IPS-15b (cell line): ENCODE results near the gene ATF2.
A peak's percentile ranks its signal among the peaks of the same experiment; 100 is the strongest.

Experiments
- H3K27me3 ChIP-seq: one replicate; pipeline ENCODE4 v1.6.1; 2013; ENCODE audit warnings: low read length; ENCODE audit not compliant: control insufficient read depth, insufficient read depth
- H3K36me3 ChIP-seq: one replicate; pipeline ENCODE4 v1.6.1; 2013; ENCODE audit warnings: low read length; ENCODE audit not compliant: control insufficient read depth, insufficient read depth
- H3K4me1 ChIP-seq: one replicate; pipeline ENCODE4 v1.6.1; 2013; ENCODE audit warnings: mild to moderate bottlenecking, low read length; ENCODE audit not compliant: control insufficient read depth, insufficient read depth
- H3K4me3 ChIP-seq: one replicate; pipeline ENCODE4 v1.5.1; 2013; ENCODE audit warnings: low read depth, low read length
- H3K9ac ChIP-seq: one replicate; pipeline ENCODE4 v1.6.1; 2013; ENCODE audit warnings: low read depth, mild to moderate bottlenecking, low read length
- H3K9me3 ChIP-seq: one replicate; pipeline ENCODE4 v1.6.1; 2013; ENCODE audit warnings: mild to moderate bottlenecking, low read length; ENCODE audit not compliant: control insufficient read depth, insufficient read depth

The ATF2 gene

GRCh38 chr2:175066411-175066810 lies 101.6 kb downstream of the ATF2 start:
- peaks cover 3% of the 10 kb centered on the region for H3K36me3 ChIP-seq

GRCh38 chr2:175064797-175065196 lies 103.2 kb downstream of the ATF2 start:
- Histone ChIP-seq H3K4me1 (no peaks in the 10 kb centered on the region), H3K4me3 (no peak overlapping the region), H3K9ac (no peak overlapping the region), H3K36me3 (peaks cover 3% of the 10 kb centered on the region), H3K9me3 (no peaks in the 10 kb centered on the region), H3K27me3 (no peaks in the 10 kb centered on the region)

More at GRCh38 chr2:175066411-175066810, 101.6 kb downstream of the ATF2 start:
- H3K27me3 ChIP-seq: no peaks in the 10 kb centered on the region
- H3K4me1 ChIP-seq: no peaks in the 10 kb centered on the region
- H3K4me3 ChIP-seq: no peak overlapping the region
- H3K9ac ChIP-seq: no peak overlapping the region
- H3K9me3 ChIP-seq: no peaks in the 10 kb centered on the region

GRCh38 chr2:175063741-175064140 lies 104.3 kb downstream of the ATF2 start:
- no peaks in the 10 kb centered on the region for H3K4me1 ChIP-seq
- no peaks in the 10 kb centered on the region for H3K9me3 ChIP-seq
- no peaks in the 10 kb centered on the region for H3K27me3 ChIP-seq
- peaks cover 3% of the 10 kb centered on the region for H3K36me3 ChIP-seq
- no peak overlapping the region for H3K4me3 ChIP-seq
- H3K9ac ChIP-seq: no peak overlapping the region

DNA sequence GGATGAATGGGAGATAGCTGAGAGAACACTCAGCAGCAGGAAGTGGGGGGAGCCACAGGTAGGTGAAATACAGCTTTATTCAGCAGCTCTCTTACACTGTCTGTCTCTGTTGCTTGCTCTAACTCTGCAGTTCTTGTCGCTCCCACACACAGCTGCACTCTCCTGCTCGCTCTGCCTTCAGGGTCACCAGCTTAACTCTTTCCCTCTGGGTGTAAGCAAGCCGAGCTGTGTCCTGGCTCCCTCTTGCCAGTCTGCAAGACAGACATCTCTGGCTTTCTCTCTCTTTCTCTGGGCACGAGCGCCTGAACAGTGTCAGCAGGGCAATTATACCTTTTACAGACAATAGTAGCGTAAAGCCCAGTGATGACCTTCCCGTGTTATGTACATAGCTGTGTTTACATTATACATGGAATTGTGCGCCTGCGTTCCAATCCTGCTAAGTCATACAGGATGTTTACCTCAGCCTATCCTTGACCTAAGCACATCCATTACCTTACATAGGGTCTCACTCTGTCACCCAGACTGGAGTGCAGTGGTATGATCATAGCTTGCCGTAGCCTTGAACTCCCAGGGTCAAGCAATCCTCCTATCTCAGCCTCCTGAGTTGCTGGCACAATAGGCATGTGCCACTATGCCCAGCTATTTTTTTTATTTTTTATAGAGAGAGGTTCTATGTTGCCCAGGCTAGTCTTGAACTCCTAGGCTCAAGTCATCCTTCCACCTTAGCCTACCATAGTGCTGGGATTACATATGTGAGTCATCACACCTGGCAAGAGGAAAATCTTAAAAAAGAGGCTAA lies 105.0 kb downstream of the ATF2 start:
- no peaks in the 10 kb centered on the region for H3K4me1 ChIP-seq
- H3K4me3 ChIP-seq: no peak overlapping the region
- H3K36me3 ChIP-seq: peaks cover 3% of the 10 kb centered on the region
- H3K27me3 ChIP-seq: no peaks in the 10 kb centered on the region
- H3K9me3 ChIP-seq: no peaks in the 10 kb centered on the region
- H3K9ac ChIP-seq: no peak overlapping the region

- H3K4me1 ChIP-seq: peaks cover 9% of the 10 kb centered on the region
- H3K9me3 ChIP-seq: no peaks in the 10 kb centered on the region
- H3K4me3 ChIP-seq: peak overlapping the region; percentile 7
- H3K36me3 ChIP-seq: no peaks in the 10 kb centered on the region
- H3K27me3 ChIP-seq: no peaks in the 10 kb centered on the region
- H3K9ac ChIP-seq: no peak overlapping the region
Measured at GRCh38 chr2:175057078-175057685, 110.8 kb downstream of the ATF2 start.

GRCh38 chr2:175055993-175056392 lies 112.0 kb downstream of the ATF2 start:
- no peaks in the 10 kb centered on the region for H3K36me3 ChIP-seq
- no peaks in the 10 kb centered on the region for H3K27me3 ChIP-seq
- no peak overlapping the region for H3K9ac ChIP-seq
- no peaks in the 10 kb centered on the region for H3K9me3 ChIP-seq
- peaks cover 9% of the 10 kb centered on the region for H3K4me1 ChIP-seq
- no peak overlapping the region for H3K4me3 ChIP-seq

DNA sequence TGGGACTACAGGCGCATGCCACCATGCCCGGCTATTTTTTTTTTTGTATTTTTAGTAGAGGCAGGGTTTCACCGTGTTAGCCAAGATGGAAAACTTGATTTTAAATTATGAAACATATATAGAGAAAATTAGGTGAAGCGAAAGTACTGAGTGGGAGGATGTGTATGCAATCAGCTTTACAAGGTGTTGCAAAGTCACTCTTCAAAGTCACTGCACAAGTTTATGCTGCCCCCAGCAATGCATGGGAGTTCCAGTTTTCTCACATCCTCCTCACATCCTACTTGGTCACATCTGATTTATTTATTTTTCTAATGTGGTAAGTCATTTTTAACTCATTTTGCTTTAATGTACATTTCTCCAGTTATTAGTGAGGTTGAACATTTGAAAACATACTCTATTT lies 113.7 kb downstream of the ATF2 start:
- Histone ChIP-seq H3K4me1 (peaks cover 9% of the 10 kb centered on the region), H3K9ac (no peak overlapping the region), H3K9me3 (no peaks in the 10 kb centered on the region), H3K4me3 (no peak overlapping the region), H3K36me3 (no peaks in the 10 kb centered on the region), H3K27me3 (no peaks in the 10 kb centered on the region)

- Histone ChIP-seq H3K9me3 (no peaks in the 10 kb centered on the region), H3K4me1 (no peaks in the 10 kb centered on the region), H3K9ac (no peak overlapping the region), H3K36me3 (no peaks in the 10 kb centered on the region), H3K4me3 (no peak overlapping the region), H3K27me3 (no peaks in the 10 kb centered on the region)
Measured at GRCh38 chr2:175049661-175050060, 118.3 kb downstream of the ATF2 start.

GRCh38 chr2:175048275-175048674 lies 119.7 kb downstream of the ATF2 start:
- no peaks in the 10 kb centered on the region for H3K27me3 ChIP-seq
- H3K36me3 ChIP-seq: no peaks in the 10 kb centered on the region
- H3K9ac ChIP-seq: no peak overlapping the region
- H3K4me1 ChIP-seq: no peaks in the 10 kb centered on the region
- no peak overlapping the region for H3K4me3 ChIP-seq
- H3K9me3 ChIP-seq: no peaks in the 10 kb centered on the region

- Histone ChIP-seq H3K27me3 (no peaks in the 10 kb centered on the region), H3K9me3 (no peaks in the 10 kb centered on the region), H3K4me3 (no peak overlapping the region), H3K4me1 (no peaks in the 10 kb centered on the region), H3K9ac (no peak overlapping the region), H3K36me3 (no peaks in the 10 kb centered on the region)
Measured at GRCh38 chr2:175039490-175039889, 128.5 kb downstream of the ATF2 start.

GRCh38 chr2:175039031-175039430 lies 129.0 kb downstream of the ATF2 start:
- Histone ChIP-seq H3K27me3 (no peaks in the 10 kb centered on the region), H3K36me3 (no peaks in the 10 kb centered on the region), H3K9ac (no peak overlapping the region), H3K4me1 (no peaks in the 10 kb centered on the region), H3K4me3 (no peak overlapping the region), H3K9me3 (no peaks in the 10 kb centered on the region)

DNA sequence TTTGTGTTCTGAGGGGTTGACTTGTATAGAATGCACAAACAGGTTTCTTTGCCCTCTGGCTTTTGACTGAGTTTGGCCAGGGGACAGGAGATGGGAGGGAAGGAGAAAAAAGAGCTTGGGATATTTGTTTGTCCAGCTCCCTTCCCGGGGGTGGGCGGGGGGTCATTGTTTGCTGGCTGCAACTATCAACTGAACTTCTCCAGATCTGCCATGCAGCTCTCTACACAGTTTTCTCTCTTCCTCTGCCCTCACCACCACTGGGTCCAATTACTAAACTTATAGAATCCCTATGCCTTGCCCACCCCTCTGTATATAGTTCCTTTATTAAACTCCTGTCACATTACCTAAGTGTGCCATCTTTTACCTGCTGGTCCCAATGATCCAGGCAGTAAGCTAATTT lies 130.1 kb downstream of the ATF2 start:
- Histone ChIP-seq H3K36me3 (no peaks in the 10 kb centered on the region), H3K27me3 (no peaks in the 10 kb centered on the region), H3K4me3 (no peak overlapping the region), H3K9me3 (no peaks in the 10 kb centered on the region), H3K4me1 (no peaks in the 10 kb centered on the region), H3K9ac (no peak overlapping the region)
